HG02642 (cell line): ENCODE data around the gene AGPAT2.
"Not testable (repeated sequence)": the region's sequence is repeated elsewhere in the genome, so short reads cannot be mapped to it uniquely, and the experiment has no call there.

Experiments
- ATAC-seq: cut with Tn5 transposase; IDR thresholded peaks from one replicate; pipeline ENCODE4 v1.9.1; 2021; ENCODE audit warnings: mild to moderate bottlenecking; ENCODE audit not compliant: unreplicated experiment, poor library complexity

The AGPAT2 gene

GRCh38 chr9:136651860-136652259 lies 35.4 kb downstream of the AGPAT2 start:
- ATAC-seq = no peak

- ATAC-seq = no peak
Observed at GRCh38 chr9:136650648-136651047, 36.6 kb downstream of the AGPAT2 start.

- no peak for ATAC-seq
Observed at GRCh38 chr9:136650021-136650420, 37.2 kb downstream of the AGPAT2 start.

GRCh38 chr9:136648751-136649150 lies 38.5 kb downstream of the AGPAT2 start:
- no peak for ATAC-seq

- no peak for ATAC-seq
Observed at GRCh38 chr9:136646827-136647711, 40.2 kb downstream of the AGPAT2 start.

- no peak for ATAC-seq
Observed at GRCh38 chr9:136645903-136646754, 41.1 kb downstream of the AGPAT2 start.

GRCh38 chr9:136645352-136645902 lies 41.8 kb downstream of the AGPAT2 start:
- no peak for ATAC-seq

- ATAC-seq = peak; percentile 56
Observed at GRCh38 chr9:136644593-136645351, 42.5 kb downstream of the AGPAT2 start.

GRCh38 chr9:136644343-136644592 lies 43.0 kb downstream of the AGPAT2 start:
- no peak for ATAC-seq

GRCh38 chr9:136643596-136644342 lies 43.5 kb downstream of the AGPAT2 start:
- no peak for ATAC-seq

- ATAC-seq = no peak
Observed at GRCh38 chr9:136642439-136642921, 44.8 kb downstream of the AGPAT2 start.

GRCh38 chr9:136640171-136641111 lies 46.8 kb downstream of the AGPAT2 start:
- ATAC-seq = no peak

GRCh38 chr9:136634904-136635303 lies 52.4 kb downstream of the AGPAT2 start:
- ATAC-seq = no peak

GRCh38 chr9:136632491-136633106 lies 54.7 kb downstream of the AGPAT2 start:
- ATAC-seq = not testable (repeated sequence)

- ATAC-seq = not testable (repeated sequence)
Observed at GRCh38 chr9:136632072-136632471, 55.2 kb downstream of the AGPAT2 start.

- no peak for ATAC-seq
Observed at GRCh38 chr9:136631038-136632000, 55.9 kb downstream of the AGPAT2 start.

- no peak for ATAC-seq
Observed at GRCh38 chr9:136630662-136630992, 56.6 kb downstream of the AGPAT2 start.
